Hypothalamus (tissue), 51 donors: ENCODE measurements around the gene SNAPC5.
"Not testable (repeated sequence)": the region's sequence is repeated elsewhere in the genome, so short reads cannot be mapped to it uniquely, and the experiment has no call there.

Experiments
- DNase-seq, 51 donors: peaks; one replicate each; lab custom pipeline; 2025; lab: John Stamatoyannopoulos, UW

The SNAPC5 gene, protein sequence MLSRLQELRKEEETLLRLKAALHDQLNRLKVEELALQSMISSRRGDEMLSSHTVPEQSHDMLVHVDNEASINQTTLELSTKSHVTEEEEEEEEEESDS

GRCh38 chr15:66497502-66498455 lies at the start of gene SNAPC5:
Gene SNAPC5, minus strand, starts transcription at chr15:66497762. Its CDS starts 31 bp downstream, at chr15:66497731.
- DNase-seq = peak; percentile 44 to 98 (median 90)

DNA sequence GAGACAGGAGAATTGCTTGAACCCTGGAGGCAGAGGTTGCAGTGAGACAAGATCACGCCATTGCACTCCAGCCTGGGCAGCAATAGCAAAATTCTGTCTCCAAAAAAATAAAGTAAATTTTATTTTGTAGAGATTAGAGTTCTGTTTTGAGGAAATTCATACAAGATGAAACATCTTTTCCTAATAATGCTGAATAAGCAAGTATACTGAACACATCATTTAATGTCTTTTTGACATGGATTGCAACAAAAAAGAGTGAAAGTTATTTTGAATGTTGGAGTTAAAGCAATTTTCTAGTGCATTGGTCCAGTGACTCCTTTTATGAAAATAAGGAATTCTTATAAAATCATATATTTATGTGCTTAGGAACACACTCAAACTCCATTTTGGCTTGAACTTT lies 47.7 kb upstream of the SNAPC5 start:
- no peak for DNase-seq

DNA sequence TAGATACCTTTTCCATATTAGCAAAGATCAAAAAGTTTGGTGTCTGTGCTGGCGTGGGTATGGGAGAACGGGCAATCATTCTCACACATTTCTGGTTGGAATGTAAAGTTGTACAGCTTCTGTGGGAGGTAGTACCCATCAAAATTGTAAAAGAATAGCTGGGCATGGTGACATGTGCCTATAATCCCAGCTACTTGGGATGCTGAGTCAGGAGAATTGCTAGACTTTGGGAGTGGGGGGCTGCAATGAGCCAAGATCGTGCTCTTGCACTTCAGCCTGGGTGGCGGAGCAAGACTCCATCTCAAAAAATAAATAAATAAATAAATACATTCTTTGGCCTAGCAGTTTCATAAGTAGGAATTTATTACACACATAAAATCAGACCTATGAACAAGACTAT lies 45.3 kb upstream of the SNAPC5 start:
- DNase-seq = no peak

DNA sequence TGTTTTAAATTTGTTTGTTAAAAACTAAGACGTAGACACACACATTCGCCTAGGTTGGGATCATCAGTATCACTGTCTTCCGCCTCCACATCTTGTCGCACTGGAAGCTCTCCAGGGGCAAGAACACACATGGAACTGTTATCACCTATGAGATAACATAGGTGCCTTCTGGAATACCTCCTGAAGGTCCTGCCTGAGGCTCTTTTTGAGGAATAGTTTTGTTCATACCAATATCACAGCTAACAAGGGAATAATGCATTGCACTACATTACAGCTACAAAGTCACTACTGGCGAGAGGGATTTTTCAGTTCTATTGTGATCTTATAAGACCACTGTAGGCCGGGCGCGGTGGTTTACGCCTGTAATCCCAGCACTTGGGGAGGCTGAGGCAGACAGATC lies 37.5 kb upstream of the SNAPC5 start:
- DNase-seq = no peak

- no peak for DNase-seq
Measured at GRCh38 chr15:66524838-66525237, 27.3 kb upstream of the SNAPC5 start.

DNA sequence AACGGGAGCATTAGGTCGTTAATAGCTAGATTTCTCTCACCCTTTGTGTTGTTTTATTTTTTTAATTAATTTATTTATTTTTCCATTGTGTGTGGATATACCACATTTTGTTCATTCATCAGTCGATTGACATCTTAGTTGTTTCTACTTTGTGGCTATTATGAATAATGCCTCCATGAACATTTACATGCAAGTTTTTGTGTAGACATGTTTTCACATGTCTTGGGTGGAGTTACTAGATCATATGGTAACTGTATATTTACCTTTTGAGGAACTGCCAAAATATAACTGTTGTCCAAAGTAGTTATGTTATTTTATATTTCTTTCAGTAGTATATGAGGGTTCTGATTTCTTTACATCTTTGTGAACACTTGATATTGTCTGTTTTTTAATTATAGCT lies 26.4 kb upstream of the SNAPC5 start:
- DNase-seq = no peak

GRCh38 chr15:66515901-66516322 lies 18.4 kb upstream of the SNAPC5 start:
- no peak for DNase-seq

DNA sequence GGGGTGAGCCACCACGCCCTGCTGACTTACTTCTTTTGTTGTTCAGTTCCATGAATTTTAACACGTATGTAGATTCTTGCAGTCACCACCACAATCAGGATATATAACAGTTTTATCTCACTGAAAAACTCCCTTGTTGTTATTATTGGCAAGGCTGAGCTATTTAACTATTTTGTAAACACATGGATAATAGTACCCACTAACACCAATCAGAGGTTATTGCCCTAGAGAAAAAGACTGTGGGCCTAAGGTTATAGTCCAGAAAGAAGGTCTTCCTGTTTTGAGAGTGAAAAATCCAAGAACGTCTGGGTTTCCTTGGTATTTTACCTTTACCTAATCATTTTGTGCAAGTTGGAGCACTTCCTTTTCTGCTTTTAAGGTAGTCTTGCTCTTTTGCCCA lies 17.0 kb upstream of the SNAPC5 start:
- DNase-seq = no peak

DNA sequence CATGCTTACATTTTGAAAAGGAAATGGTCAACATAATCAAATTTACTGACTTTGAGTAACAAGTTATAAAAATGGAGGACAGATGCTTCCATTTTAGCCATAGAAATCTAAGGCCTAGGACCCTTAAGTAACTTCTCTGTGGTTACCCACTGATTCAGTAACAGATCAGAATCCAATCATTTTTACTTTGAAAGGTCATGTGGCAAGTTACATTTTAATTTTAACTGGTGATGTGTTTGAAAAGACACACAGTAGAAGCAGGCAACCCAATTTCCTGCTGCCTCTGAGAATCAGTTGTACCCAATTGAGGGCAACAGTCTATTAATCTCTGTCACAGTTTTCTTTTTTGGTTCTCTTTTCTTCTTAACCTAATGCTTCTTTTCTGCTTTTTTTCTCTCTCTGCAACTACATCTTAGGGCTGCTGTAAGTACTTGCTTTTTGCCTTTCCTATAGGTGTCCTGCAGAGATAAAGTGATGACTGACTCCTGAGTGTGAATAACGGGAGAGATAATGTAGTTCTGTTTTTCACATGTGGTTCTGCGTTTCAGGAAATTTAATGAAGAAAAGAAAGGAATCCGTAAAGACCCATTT lies 10.8 kb upstream of the SNAPC5 start:
- DNase-seq = no peak

GRCh38 chr15:66505818-66506217 lies 8.3 kb upstream of the SNAPC5 start:
- no peak for DNase-seq

GRCh38 chr15:66505430-66505811 lies 7.9 kb upstream of the SNAPC5 start:
- peak in 1 of 51 donors; percentile 45 for DNase-seq

DNA sequence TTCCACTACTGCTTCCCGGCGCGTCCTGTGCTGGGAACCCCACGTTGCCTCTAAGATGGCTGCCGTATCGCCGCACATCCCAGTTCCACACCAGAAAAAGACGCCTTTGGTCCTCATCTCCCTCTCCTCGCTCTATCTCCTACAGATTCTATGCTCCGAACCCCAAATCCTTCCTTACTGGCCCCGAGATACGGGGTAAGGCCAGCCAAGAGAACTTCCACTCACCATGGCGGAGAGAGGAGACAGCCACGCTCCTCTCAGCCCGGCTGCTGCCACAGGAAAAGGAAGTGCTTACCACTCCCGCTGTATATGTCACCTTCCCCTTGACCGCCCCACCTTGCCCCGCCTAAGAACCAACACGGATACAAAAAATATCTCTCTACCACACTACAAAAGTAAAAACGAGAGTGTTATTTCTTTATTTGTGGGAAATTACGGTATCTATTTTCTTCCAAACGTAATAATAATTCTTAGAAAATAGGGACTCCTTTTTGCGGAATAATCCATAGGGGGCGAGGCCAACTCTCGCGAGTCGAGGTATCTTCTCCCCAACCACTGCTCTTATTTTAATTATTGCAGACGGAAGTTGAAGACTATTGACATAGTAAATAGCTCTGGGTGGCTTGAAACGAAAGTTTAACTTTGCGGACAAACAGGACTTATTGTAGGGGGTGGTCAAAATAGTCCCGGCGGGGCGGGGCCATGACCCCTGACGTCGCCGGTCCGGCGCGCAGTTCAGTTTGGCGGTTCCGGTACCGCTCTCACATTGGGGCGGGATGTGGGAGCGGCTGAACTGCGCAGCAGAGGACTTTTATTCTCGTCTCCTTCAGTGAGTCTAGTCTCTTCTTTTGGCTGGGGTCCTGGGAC lies 7.2 kb upstream of the SNAPC5 start, which contains the start of the genes RPL4 and ZWILCH:
RPL4 (minus strand) TSS at position 293 of the 867 bp plus-strand sequence; CDS start at position 228, 65 bp downstream.
ZWILCH (plus strand) TSS at position 764 of the 867 bp plus-strand sequence; CDS start at position 777, 13 bp downstream.
- DNase-seq = peak; percentile 21 to 93 (median 54)

DNA sequence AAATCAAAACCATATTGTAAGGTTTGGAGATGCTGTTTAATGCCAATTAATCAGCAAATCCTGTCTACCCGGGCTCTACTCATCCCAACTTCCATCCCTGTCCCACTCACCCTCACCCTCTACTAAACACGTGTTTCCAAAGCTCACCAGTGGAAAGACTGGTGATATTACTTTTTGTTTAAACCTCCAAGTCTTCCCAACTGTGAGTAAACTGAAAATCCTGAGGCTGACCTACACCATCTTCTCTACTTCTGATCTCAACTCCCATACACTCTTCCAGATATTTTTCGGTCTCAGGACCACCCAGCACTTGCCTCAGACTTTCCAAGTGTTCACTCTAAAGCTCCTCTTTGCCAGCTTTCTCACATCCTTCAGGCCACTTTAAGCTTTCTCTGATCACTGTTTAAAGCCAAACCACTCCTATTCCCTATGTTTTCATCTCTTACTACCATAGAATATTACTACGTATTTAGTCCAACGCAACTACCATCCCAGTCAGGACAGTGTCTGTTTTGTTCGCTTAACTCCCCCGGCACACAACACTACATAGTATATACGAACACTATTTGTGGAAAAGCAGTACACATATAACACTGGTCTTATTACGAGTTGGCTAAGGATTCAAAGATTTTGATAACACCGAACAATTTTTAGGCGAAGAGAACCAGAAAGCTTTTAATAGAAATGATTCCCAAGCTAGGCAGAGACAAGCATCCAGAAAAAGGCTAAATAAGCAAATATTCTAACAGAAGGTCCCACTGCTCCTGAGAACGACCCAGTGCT lies 6.4 kb upstream of the SNAPC5 start:
- no peak for DNase-seq

- not testable (repeated sequence) for DNase-seq
Measured at GRCh38 chr15:66503041-66503648, 5.6 kb upstream of the SNAPC5 start.

GRCh38 chr15:66502491-66502890 lies 4.9 kb upstream of the SNAPC5 start:
- DNase-seq = no peak

DNA sequence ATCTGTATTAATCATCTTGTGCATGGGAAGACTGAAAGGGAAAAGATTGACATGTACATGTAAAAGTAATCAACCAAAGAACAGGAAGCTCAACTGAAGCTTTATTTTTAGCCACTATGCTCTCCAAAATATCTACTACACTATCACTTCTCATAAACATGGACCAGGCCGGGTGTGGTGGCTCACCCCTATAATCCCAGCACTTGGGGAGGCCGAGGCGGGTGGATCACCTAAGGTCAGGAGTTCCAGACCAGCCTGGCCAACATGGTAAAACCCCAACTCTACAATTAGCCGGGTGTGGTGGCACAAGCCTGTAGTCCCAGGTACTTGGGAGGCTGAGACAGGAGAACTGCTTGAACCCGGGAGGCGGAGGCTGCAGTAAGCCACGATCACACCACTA lies 2.8 kb upstream of the SNAPC5 start:
- DNase-seq = not testable (repeated sequence)

DNA sequence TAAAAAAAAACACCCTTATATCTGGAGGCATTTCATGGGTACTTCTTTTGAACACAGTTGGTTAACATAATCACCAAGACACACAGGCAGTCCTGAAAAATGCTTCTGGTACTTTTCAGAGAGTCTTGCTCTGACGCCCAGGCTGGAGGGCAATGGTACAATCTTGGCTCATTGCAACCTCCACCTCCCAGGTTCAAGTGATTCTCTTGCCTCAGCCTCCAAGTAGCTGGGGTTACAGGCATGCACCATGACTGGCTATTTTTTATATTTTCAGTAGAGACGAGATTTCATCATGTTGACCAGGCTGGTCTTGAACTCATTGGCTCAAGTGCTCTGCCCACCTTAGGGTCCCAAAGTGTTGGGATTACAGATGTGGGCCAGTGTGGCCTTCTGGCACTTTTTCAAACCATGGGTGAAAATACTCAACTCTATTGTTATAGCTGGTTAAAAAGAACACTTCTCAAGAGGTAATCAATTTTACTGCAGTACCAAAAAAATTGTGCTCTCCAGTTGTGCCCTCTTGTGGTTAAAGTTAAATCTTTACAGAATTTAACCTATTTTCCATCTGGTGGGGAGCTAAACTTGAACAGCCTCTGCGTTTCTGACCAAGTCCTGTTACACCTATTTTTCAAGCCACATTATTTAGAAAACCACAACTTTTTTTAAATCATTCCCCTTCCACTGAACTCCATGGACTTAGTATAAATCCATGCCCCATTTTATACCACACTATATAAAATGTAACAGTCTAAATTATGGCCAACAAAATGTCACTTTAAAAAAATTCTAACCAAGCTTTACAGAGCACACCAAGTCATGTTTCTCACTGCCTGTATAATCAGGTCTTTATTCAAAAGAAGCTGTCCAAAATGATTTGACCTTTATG lies 1.2 kb upstream of the SNAPC5 start:
- DNase-seq = peak in 1 of 51 donors; percentile 17

GRCh38 chr15:66496951-66497501 lies 536 bp downstream of the SNAPC5 start:
- DNase-seq = peak in 4 of 51 donors; percentile 22 to 49 (median 36)
